GM10847 (cell line): ENCODE data around the gene CPT1A.

Source experiments
- POLR2A ChIP-seq: IDR thresholded peaks from 2 replicates; pipeline ENCODE4 v1.6.1; 2011; ENCODE audit not compliant: insufficient read length; ENCODE audit errors: extremely low read depth

The CPT1A gene

GRCh38 chr11:68822546-68822945 is 19.2 kb downstream of the CPT1A start:
- no peak for TF ChIP-seq POLR2A

GRCh38 chr11:68821670-68822069 is 20.0 kb downstream of the CPT1A start:
- TF ChIP-seq POLR2A: no peak

GRCh38 chr11:68819362-68819761 is 22.4 kb downstream of the CPT1A start:
- TF ChIP-seq POLR2A: no peak

GRCh38 chr11:68818181-68818580 is 23.5 kb downstream of the CPT1A start:
- no peak for TF ChIP-seq POLR2A

- no peak for TF ChIP-seq POLR2A
Observed at GRCh38 chr11:68817554-68817953, 24.2 kb downstream of the CPT1A start.

DNA sequence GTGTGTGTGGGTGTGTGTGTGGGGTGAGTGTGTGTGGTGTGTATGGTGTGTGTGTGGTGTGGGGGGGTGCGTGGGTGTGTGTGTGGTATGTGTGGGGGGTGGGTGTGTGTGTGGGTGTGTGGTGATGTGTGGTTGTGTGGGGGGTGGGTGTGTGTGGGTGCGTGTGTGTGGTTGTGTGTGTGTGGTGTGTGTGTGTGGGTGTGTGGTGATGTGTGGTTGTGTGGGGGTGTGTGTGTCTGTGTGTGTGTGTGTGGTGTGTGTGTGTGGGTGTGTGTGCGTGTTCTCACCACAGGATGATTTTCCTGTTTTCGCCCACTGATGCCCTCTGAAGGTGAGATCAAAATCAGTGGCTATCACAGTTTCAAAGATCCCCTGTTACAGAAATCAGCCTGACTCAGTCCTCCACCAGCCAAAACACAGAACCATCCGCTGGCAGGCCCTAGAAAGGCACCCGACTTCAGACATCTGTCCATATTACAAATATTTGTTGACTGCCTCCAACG is 24.7 kb downstream of the CPT1A start:
- TF ChIP-seq POLR2A: no peak

DNA sequence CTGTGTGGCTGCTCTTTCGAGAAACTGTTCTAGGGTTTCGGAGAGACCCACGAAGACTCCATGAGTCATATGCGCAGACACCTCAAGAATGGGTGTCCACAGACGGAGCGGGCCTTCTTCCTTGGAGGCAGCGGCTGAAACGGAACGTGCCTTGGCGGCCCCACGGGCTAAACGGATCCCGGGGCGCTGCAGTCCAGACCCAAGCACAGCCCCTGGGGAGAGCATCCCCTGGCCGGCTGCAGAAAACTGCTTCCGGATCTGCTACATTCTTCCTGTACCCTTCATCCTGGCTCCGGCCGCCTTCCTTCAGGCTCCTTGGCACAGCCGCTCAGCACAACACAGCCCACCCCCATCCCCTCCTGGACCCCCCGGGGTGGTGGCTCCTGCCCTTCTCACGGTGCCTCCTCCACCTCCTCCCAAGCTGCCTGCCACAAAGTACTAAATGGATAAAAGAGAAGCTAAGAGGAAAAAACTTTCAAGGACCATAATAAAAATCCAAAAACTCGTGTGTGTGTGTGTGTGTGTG is 25.4 kb downstream of the CPT1A start:
- TF ChIP-seq POLR2A: no peak

- TF ChIP-seq POLR2A: no peak
Observed at GRCh38 chr11:68813773-68814172, 27.9 kb downstream of the CPT1A start.

- TF ChIP-seq POLR2A: no peak
Observed at GRCh38 chr11:68812526-68812925, 29.2 kb downstream of the CPT1A start.

DNA sequence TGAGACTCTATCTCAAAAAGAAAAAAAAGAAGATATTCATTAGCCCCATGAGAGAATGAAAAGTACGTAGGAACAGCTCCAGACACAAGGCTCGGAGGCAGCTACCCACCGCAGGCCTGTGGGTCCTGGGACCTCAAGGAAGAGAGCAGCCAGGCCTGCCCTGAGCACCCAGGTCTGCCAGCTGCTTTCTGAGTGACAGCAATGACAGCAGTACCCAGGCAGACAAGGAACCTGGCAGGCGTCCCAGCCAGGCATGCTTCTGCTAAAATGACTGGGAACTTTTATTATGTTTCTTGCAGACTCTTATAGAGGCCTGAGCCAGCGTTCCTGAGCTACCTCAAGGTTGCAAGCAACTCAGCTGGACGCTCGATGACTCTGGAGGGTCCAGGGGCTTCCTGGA is 31.6 kb downstream of the CPT1A start:
- TF ChIP-seq POLR2A: no peak

DNA sequence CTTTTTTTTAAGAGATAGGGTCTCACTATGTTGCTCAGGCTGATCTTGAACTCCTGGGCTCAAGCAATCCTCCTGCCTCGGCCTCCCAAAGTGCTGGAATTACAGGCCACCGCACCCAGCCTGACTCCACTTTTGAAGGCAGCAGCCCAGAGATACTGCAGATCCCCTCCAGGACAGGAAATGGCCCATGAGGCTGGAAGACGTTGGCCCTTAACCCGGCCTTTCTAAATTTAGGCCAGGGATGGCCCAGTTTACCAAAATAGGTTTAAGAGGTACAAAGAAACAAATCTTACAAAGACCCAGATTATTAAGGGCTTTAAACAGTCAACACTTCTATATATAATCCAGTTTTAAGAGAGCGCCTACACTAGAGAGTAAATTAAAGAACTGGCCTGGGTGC is 32.2 kb downstream of the CPT1A start:
- TF ChIP-seq POLR2A: no peak

GRCh38 chr11:68808787-68809186 is 32.9 kb downstream of the CPT1A start:
- no peak for TF ChIP-seq POLR2A

- TF ChIP-seq POLR2A: no peak
Observed at GRCh38 chr11:68806931-68807844, 34.5 kb downstream of the CPT1A start.

- TF ChIP-seq POLR2A: no peak
Observed at GRCh38 chr11:68804786-68805185, 36.9 kb downstream of the CPT1A start.

DNA sequence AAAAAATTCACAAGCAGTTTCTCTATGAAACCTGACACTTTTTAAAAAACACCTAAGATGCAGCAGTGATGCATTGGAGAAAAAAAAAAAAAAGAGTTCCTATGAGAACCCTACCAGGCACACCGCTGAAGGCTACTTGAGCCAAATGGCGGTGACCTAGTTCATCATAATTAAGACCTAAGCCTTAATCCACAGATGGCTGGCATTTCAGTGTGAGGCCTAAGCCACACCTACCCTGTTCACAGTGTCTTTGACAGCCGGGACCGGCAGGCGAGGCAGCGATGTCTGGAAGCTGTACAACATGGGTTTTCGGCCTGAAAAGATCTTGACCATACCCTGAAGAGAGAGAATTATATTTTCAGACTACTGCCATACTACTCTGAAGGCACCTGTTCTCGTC is 38.0 kb downstream of the CPT1A start:
- TF ChIP-seq POLR2A: no peak

DNA sequence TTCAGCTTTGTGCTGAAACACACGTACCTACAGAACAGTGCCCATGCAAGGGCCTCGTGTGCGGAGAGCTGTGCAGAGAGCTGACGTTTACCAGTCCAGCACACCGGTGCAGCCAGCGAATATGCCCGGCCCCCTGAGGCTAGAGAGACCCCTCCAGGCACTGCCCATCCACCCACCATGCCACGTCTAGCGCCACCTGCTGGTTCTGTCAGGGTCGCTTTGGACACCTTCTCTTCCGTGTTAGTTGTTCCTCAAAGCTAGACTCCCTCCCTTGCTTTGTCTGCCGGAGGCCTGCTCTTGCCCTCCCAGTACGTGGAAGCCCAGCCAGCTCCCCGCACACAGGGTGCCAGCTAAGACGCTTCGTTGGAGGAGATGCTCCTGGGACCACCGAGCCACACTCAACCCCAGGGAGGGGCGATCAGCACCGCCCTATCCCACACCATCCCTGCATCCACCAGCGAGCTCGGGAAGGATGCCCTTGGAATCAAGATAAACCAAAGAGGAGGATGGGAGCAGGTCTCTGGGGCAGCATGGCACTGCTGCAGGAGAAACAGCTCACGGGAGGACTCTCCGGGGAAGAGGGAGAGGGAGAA is 43.4 kb downstream of the CPT1A start:
- no peak for TF ChIP-seq POLR2A

- TF ChIP-seq POLR2A: no peak
Observed at GRCh38 chr11:68796801-68797200, 44.9 kb downstream of the CPT1A start.

DNA sequence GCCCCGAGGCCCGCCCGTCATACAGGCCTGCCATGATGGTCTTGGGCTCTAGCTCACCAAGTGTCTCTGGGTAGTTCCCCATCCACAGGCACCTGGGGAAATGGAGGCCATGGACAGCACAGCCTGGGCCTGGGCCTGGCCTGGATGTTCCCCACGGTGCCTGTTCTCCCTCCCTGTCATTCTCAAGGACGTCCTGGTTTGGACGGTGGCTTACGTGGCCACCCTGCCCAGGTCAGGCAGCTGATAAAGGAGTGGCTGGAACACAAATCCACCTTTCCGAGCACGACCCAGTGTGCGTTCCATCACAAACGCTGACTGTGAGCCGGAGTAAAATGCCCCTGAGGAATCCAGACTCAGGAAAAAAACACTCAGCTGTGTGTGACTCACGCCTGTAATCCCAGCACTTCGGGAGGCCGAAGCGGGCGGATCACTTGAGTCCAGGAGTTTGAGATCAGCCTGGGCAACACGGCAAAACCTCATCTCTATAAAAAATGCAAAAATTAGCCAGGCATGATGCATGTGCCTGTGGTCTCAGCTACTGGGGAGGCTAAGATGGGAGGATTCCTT is 49.2 kb downstream of the CPT1A start:
- no peak for TF ChIP-seq POLR2A
